GM19043 (cell line): ENCODE results near the gene PLN.

Experiments used
- ATAC-seq: cut with Tn5 transposase; IDR thresholded peaks from one replicate; pipeline ENCODE4 v1.9.1; 2021; ENCODE audit warnings: low read depth; ENCODE audit not compliant: unreplicated experiment

PLN gene

GRCh38 chr6:118548136-118548535 lies at the start of gene PLN:
TSS of gene PLN (plus strand) at chr6:118548296. CDS start at chr6:118558922, 10,626 bp downstream.
- ATAC-seq = no peak

- no peak for ATAC-seq
Measured at GRCh38 chr6:118500130-118501015, 47.7 kb upstream of the PLN start.

- ATAC-seq = no peak
Measured at GRCh38 chr6:118501099-118501498, 47.0 kb upstream of the PLN start.

- no peak for ATAC-seq
Measured at GRCh38 chr6:118501765-118502164, 46.3 kb upstream of the PLN start.

GRCh38 chr6:118502169-118502568 lies 45.9 kb upstream of the PLN start:
- no peak for ATAC-seq

GRCh38 chr6:118504611-118505010 lies 43.5 kb upstream of the PLN start:
- ATAC-seq = no peak

GRCh38 chr6:118505656-118506055 lies 42.4 kb upstream of the PLN start:
- no peak for ATAC-seq

GRCh38 chr6:118506071-118506638 lies 41.9 kb upstream of the PLN start:
- ATAC-seq = no peak

GRCh38 chr6:118507636-118508035 lies 40.5 kb upstream of the PLN start:
- no peak for ATAC-seq

GRCh38 chr6:118509009-118509617 lies 39.0 kb upstream of the PLN start:
- no peak for ATAC-seq

GRCh38 chr6:118511930-118512715 lies 36.0 kb upstream of the PLN start:
- ATAC-seq = no peak

- no peak for ATAC-seq
Measured at GRCh38 chr6:118514689-118515088, 33.4 kb upstream of the PLN start.

GRCh38 chr6:118522422-118522821 lies 25.7 kb upstream of the PLN start:
- ATAC-seq = no peak

- no peak for ATAC-seq
Measured at GRCh38 chr6:118523216-118523615, 24.9 kb upstream of the PLN start.

- no peak for ATAC-seq
Measured at GRCh38 chr6:118524686-118525085, 23.4 kb upstream of the PLN start.

- no peak for ATAC-seq
Measured at GRCh38 chr6:118525913-118526780, 21.9 kb upstream of the PLN start.

GRCh38 chr6:118528129-118528528 lies 20.0 kb upstream of the PLN start:
- ATAC-seq = no peak

GRCh38 chr6:118529756-118530155 lies 18.3 kb upstream of the PLN start:
- ATAC-seq = no peak

- no peak for ATAC-seq
Measured at GRCh38 chr6:118530942-118531341, 17.2 kb upstream of the PLN start.
